H9 (cell line): ENCODE results near the gene ACTL7B. TPM values are rescaled to one million over a fixed set of nuclear protein-coding genes. Genes with fewer than 3 reads are reported as not detected.

ENCODE experiments used
- DNase-seq: peaks from one replicate; pipeline ENCODE4 v3.0.0-alpha.2; 2017
- H2AFZ ChIP-seq: one replicate; pipeline ENCODE4 v1.6.1; 2013; ENCODE audit warnings: mild to moderate bottlenecking, low read length, control low read depth, moderate library complexity
- H2AK5ac ChIP-seq: 2 replicates; pipeline ENCODE4 v1.6.1; 2013; ENCODE audit warnings: low read length, control low read depth, mixed read lengths; ENCODE audit not compliant: insufficient read length
- H2BK120ac ChIP-seq: one replicate; pipeline ENCODE4 v1.6.1; 2013; ENCODE audit warnings: low read depth, mild to moderate bottlenecking, low read length, control low read depth, inconsistent platforms; ENCODE audit not compliant: poor library complexity, severe bottlenecking
- H2BK12ac ChIP-seq: 2 replicates; pipeline ENCODE4 v1.6.1; 2013; ENCODE audit warnings: low read length, control low read depth, mixed read lengths, low read depth; ENCODE audit not compliant: insufficient read length
- H2BK15ac ChIP-seq: 2 replicates; pipeline ENCODE4 v1.6.1; 2013; ENCODE audit warnings: low read depth, low read length, control low read depth
- H2BK20ac ChIP-seq: one replicate; pipeline ENCODE4 v1.6.1; 2013; ENCODE audit warnings: low read depth, mild to moderate bottlenecking, low read length, control low read depth, inconsistent platforms; ENCODE audit not compliant: poor library complexity, severe bottlenecking
- H2BK5ac ChIP-seq: 2 replicates; pipeline ENCODE4 v1.6.1; 2013; ENCODE audit warnings: low read length, control low read depth, mixed read lengths; ENCODE audit not compliant: insufficient read length
- H3K14ac ChIP-seq: 2 replicates; pipeline ENCODE4 v1.6.1; 2013; ENCODE audit warnings: low read length, control low read depth; ENCODE audit not compliant: insufficient read depth
- H3K18ac ChIP-seq: 2 replicates; pipeline ENCODE4 v1.6.1; 2013; ENCODE audit warnings: low read depth, mild to moderate bottlenecking, mixed read lengths, low read length, control low read depth; ENCODE audit not compliant: insufficient read length
- H3K23ac ChIP-seq: 2 replicates; pipeline ENCODE4 v1.6.1; 2013; ENCODE audit warnings: low read length, control low read depth, mixed read lengths, low read depth; ENCODE audit not compliant: insufficient read length
- H3K23me2 ChIP-seq: 2 replicates; pipeline ENCODE4 v1.6.1; 2013; ENCODE audit warnings: low read depth, mild to moderate bottlenecking, mixed read lengths, low read length, control low read depth; ENCODE audit not compliant: insufficient read length, poor library complexity, severe bottlenecking
- H3K27ac ChIP-seq: 2 replicates; pipeline ENCODE4 v1.5.1; 2013; ENCODE audit warnings: low read length, control low read depth, mixed read lengths, low read depth; ENCODE audit not compliant: insufficient read length
- H3K27me3 ChIP-seq: 2 replicates; pipeline ENCODE4 v1.6.1; 2013; ENCODE audit warnings: low read length, control low read depth, inconsistent platforms; ENCODE audit not compliant: insufficient read depth
- H3K4ac ChIP-seq: 2 replicates; pipeline ENCODE4 v1.6.1; 2013; ENCODE audit warnings: low read depth, mild to moderate bottlenecking, control low read depth, inconsistent platforms, low read length, moderate library complexity
- H3K4me1 ChIP-seq: 2 replicates; pipeline ENCODE4 v1.6.1; 2013; ENCODE audit warnings: low read length, control low read depth, inconsistent platforms; ENCODE audit not compliant: insufficient read depth
- H3K4me2 ChIP-seq: 2 replicates; pipeline ENCODE4 v1.6.1; 2013; ENCODE audit warnings: low read length, control low read depth, mixed read lengths; ENCODE audit not compliant: insufficient read length, insufficient read depth
- H3K56ac ChIP-seq: 2 replicates; pipeline ENCODE4 v1.6.1; 2013; ENCODE audit warnings: low read depth, mild to moderate bottlenecking, mixed read lengths, low read length, control low read depth; ENCODE audit not compliant: insufficient read length
- H3K79me1 ChIP-seq: 2 replicates; pipeline ENCODE4 v1.6.1; 2013; ENCODE audit warnings: low read depth, mild to moderate bottlenecking, moderate library complexity, low read length, control low read depth, inconsistent platforms; ENCODE audit not compliant: insufficient read depth, poor library complexity, severe bottlenecking
- H3K79me2 ChIP-seq: 2 replicates; pipeline ENCODE4 v1.6.1; 2013; ENCODE audit warnings: low read length, control low read depth, inconsistent platforms; ENCODE audit not compliant: insufficient read depth
- H3K9ac ChIP-seq: 2 replicates; pipeline ENCODE4 v1.6.1; 2013; ENCODE audit warnings: low read length, control low read depth, mixed read lengths; ENCODE audit not compliant: insufficient read length; ENCODE audit errors: extremely low read depth
- H3K9me3 ChIP-seq: one replicate; pipeline ENCODE4 v1.6.1; 2013; ENCODE audit warnings: low read depth, low read length, inconsistent platforms; ENCODE audit not compliant: control insufficient read depth
- H3T11ph ChIP-seq: one replicate; pipeline ENCODE4 v1.6.1; 2013; ENCODE audit warnings: mild to moderate bottlenecking, low read length, control low read depth, inconsistent platforms
- H4K20me1 ChIP-seq: one replicate; pipeline ENCODE4 v1.6.1; 2013; ENCODE audit not compliant: control insufficient read depth, insufficient read length, insufficient read depth
- H4K5ac ChIP-seq: 2 replicates; pipeline ENCODE4 v1.6.1; 2013; ENCODE audit warnings: low read depth, mild to moderate bottlenecking, mixed read lengths, low read length, control low read depth; ENCODE audit not compliant: insufficient read length
- H4K8ac ChIP-seq: replicated peaks from 2 replicates; pipeline ENCODE4 v1.6.1; 2013; ENCODE audit warnings: low read length, control low read depth, mixed read lengths, low read depth; ENCODE audit not compliant: insufficient read length
- H4K91ac ChIP-seq: 2 replicates; pipeline ENCODE4 v1.6.1; 2013; ENCODE audit warnings: low read depth, mild to moderate bottlenecking, moderate library complexity, mixed read lengths, low read length, control low read depth; ENCODE audit not compliant: insufficient read length
- H3K27ac Mint-ChIP-seq, 3 experiments: 2 replicates in 2 of 3; 3 replicates in 1 of 3; pipeline ENCODE4 v1.8.0; 2020 to 2021; ENCODE audit warnings: mixed read lengths in 3 of 3, mild to moderate bottlenecking in 1 of 3, moderate library complexity in 1 of 3
- H3K27me3 Mint-ChIP-seq: 2 replicates; pipeline ENCODE4 v1.8.0; 2021; ENCODE audit warnings: low read depth, mild to moderate bottlenecking, moderate library complexity, mixed read lengths
- H3K36me3 Mint-ChIP-seq, 3 experiments: 2 replicates in 2 of 3; 3 replicates in 1 of 3; pipeline ENCODE4 v1.8.0; 2020 to 2021; ENCODE audit warnings: low read depth in 3 of 3, mixed read lengths in 3 of 3; ENCODE audit not compliant: insufficient read depth in 1 of 3
- H3K4me1 Mint-ChIP-seq, 2 experiments: 2 replicates each; pipeline ENCODE4 v1.8.0; 2020; ENCODE audit warnings: mixed read lengths in 2 of 2
- H3K4me3 Mint-ChIP-seq, 2 experiments: 2 replicates in 1 of 2; 3 replicates in 1 of 2; pipeline ENCODE4 v1.8.0; 2020 to 2021; ENCODE audit warnings: mild to moderate bottlenecking in 2 of 2, mixed read lengths in 2 of 2, moderate library complexity in 1 of 2
- H3K9me3 Mint-ChIP-seq, 2 experiments: 2 replicates in 1 of 2; 3 replicates in 1 of 2; pipeline ENCODE4 v1.8.0; 2020; ENCODE audit warnings: mild to moderate bottlenecking in 2 of 2, mixed read lengths in 2 of 2, moderate library complexity in 1 of 2
- CTCF ChIP-seq: fragments of 200-600 bp; sonication (generic); conservative IDR thresholded peaks from 3 replicates; pipeline ENCODE4 v1.8.0; 2021; ENCODE audit warnings: antibody characterized with exemption, mild to moderate bottlenecking
- WGBS: extraction: QIAGEN DNeasy Blood & Tissue Kit; methylation state at CpG from one replicate; pipeline ENCODE4 v1.1.7; 2013; ENCODE audit warnings: missing lambda C conversion rate, low lambda C conversion rate, mixed read lengths; ENCODE audit not compliant: insufficient read length; ENCODE audit errors: extremely low coverage; 5-methylcytosine and 5-hydroxymethylcytosine counted together
- total RNA-seq: library from RNA; stranded (reverse); gene quantifications from 2 replicates; pipeline ENCODE4 v1.2.1, GENCODE V29; 2021

ACTL7B gene
- total RNA-seq, 1 experiment from 2014 or later = 0.09 TPM

DNA sequence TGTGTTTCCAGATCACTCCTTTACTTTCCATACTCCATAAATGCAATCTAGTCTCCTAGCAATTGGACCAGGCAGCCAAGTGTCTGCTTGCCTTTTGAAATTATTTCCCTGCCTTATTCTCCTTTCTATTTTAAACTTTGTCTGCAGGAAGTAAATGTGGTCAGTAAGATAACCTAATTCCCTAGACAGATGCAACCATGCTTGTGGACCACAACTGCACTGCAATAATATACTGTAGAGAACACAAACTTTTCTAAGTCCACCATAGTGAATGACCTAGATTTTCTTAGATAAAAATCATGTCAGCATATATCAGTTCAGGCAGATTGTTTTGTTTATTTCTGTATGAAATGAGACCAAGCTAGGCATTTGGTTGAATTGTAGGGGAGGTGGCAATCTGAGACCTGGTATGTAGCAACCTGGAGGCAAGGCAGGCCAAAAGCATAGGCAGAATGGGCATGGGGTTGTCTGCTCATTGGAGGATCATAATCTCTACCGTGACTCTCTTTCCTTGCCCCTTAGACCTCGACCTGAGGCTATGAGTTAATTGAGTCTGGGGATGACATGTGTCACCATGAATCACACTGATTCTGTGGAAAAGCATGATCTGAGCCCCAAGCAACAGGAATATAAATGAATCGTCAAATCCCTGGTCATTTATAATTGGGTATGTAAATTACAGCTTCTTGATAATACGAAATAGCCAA is 20.7 kb downstream of the ACTL7B start:
- no peak overlapping the region for H3T11ph ChIP-seq
- H2BK12ac ChIP-seq = no peak overlapping the region
- no peak overlapping the region for H4K8ac ChIP-seq
- Mint-ChIP-seq H3K9me3 (peaks cover 3 to 4% of the 10 kb centered on the region in 2 experiments; a peak in 2 of 5 replicates), H3K27me3 (no peaks in the 10 kb centered on the region; the same call in 1 of the 2 replicates), H3K36me3 (no peaks in the 10 kb centered on the region), H3K4me1 (peaks cover 21 to 23% of the 10 kb centered on the region in 2 experiments), H3K4me3 (no peak overlapping the region), H3K27ac (no peak overlapping the region)
- H3K27me3 ChIP-seq = no peaks in the 10 kb centered on the region
- H4K91ac ChIP-seq = no peak overlapping the region
- no peak overlapping the region for H2BK5ac ChIP-seq
- H3K18ac ChIP-seq = no peak overlapping the region
- H2BK120ac ChIP-seq = no peak overlapping the region
- no peak overlapping the region for H2AFZ ChIP-seq
- H3K9ac ChIP-seq = no peak overlapping the region
- no peaks in the 10 kb centered on the region for H3K23me2 ChIP-seq
- no peak overlapping the region for H3K14ac ChIP-seq
- no peak overlapping the region for H3K4me2 ChIP-seq
- no peak for TF ChIP-seq CTCF
- no peaks in the 10 kb centered on the region for H3K79me2 ChIP-seq
- no peaks in the 10 kb centered on the region for H3K79me1 ChIP-seq
- no peaks in the 10 kb centered on the region for H3K4me1 ChIP-seq
- no CpG with 5 or more reads among the region's 4 CpGs for WGBS
- no peak overlapping the region for H3K56ac ChIP-seq
- no peaks in the 10 kb centered on the region for H4K20me1 ChIP-seq
- DNase-seq = no peak
- no peak overlapping the region for H2AK5ac ChIP-seq
- no peak overlapping the region for H2BK20ac ChIP-seq
- no peak overlapping the region for H2BK15ac ChIP-seq
- H3K9me3 ChIP-seq = no peaks in the 10 kb centered on the region
- no peak overlapping the region for H3K4ac ChIP-seq
- no peak overlapping the region for H4K5ac ChIP-seq
- no peak overlapping the region for H3K23ac ChIP-seq
- H3K27ac ChIP-seq = no peak overlapping the region
